HG03097 (cell line): ENCODE measurements around the gene CEP89.
"Not testable (repeated sequence)": the region's sequence is repeated elsewhere in the genome, so short reads cannot be mapped to it uniquely, and the experiment has no call there.

Source experiments
- ATAC-seq: cut with Tn5 transposase; IDR thresholded peaks from one replicate; pipeline ENCODE4 v1.9.1; 2021; ENCODE audit not compliant: unreplicated experiment, low FRiP score

Gene CEP89

DNA sequence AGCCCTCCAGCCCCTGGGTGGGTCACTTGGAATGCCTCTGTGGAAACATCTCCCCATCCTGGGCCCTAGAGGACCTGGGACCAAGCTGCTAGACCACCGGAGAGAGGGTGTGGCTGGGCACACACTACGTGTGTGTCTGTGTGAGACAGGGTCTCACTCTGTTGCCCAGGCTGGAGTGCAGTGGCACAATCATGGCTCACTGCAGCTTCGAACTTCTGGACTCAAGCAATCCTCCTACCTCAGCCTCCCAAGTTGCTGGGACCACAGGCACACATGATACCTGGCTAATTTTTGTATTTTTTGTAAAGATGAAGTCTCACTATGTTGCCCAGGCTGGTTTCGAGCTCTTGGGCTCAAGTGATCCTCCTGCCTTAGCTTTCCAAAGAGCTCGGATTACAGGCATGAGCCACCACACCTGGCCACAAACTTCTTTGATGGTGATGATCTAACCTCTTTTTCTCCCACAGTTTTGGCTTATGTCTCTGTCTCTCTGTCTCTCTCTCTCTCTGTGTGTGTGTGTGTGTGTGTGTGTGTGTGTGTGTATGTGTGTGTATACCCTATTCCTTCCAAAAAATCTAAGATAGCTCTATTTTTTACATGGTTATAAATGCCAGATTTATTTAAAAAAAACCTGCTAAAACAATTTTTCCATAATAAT lies 70.1 kb downstream of the CEP89 start:
- ATAC-seq: no peak

DNA sequence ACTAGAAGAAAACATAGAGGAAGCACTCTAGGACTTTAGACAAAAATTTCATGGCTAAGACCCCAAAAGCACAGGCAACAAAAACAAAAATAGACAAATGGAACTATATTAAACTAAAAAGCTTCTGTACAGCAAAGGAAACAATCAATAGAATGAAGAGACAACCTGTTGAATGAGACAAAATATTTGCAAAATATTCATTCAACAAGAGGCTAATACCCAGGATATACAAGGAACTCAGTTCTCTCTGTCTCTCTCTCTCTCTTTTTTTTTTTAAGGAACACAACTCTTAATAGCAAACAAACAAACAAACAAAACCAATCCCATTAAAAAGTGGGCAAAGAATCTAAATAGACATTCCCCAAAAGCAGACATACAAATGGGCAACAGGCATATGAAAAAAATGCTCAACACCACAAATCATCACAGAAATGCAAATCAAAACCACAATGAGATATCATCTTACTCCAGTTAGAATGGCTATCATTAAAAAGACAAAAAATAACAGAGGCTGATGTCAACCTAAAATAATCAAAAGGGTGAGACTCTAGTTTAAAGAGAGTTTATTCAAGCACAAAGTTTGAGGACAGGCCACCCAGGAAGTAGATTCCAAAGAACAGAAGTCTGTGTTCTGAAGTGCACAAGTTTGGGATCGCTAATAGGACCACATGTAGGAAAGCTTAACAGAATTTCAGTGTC lies 75.1 kb downstream of the CEP89 start:
- no peak for ATAC-seq

DNA sequence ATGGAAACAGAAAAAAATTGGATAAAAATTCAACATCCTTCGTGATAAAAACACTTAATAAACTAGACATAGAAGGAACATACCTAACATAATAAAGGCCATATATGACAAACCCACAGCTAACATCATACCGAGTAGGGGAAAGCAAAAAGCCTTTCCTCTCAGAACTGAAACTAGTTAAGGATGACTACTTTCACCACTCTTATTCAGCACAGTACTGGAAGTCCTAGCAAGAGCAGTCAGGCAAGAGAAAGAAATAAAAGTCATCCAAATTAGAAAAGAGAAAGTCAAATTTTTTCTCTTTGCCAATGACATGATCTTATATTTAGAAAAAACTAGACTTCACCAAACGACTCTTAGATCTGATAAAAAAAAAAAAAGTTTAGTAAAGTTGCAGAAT lies 76.4 kb downstream of the CEP89 start:
- ATAC-seq: no peak

DNA sequence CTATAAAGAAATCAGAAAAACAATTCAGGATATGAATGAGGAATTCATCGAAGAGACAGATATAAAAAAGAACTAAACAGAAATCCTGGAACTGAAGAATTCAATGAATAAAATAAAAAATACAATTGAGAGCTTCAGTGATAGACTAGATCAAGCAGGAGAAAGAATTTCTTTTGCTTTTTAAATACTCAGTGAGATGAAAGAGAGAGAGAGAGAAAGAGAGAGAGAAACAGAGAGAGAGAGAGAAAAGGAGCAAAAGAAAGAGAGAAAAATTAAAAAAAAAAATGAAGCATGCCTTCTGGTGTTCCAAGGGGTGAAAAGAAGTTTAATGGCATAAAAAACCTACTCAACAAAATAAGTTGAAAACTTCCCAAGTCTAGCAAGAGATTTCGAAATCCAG lies 80.1 kb downstream of the CEP89 start:
- ATAC-seq: no peak

DNA sequence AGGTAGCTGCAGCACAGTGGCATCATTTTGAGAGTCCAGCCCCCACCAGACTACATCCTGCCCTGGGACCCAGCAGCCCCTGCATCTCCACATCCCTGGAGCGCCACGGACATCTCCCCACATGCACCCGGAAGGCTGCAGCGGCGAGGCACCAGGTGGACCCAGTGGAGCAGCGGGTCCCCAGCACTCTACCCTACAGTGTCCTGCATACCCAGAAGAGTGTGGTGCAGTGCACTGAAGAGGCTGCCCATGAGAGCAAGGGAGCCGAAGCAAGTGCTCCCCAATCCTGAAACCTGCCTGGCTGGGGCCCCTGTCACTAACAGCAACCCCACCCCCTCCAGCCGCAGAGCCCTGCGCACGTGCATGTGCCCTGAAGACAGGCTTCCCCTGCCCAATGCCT lies 80.9 kb downstream of the CEP89 start:
- ATAC-seq: no peak

DNA sequence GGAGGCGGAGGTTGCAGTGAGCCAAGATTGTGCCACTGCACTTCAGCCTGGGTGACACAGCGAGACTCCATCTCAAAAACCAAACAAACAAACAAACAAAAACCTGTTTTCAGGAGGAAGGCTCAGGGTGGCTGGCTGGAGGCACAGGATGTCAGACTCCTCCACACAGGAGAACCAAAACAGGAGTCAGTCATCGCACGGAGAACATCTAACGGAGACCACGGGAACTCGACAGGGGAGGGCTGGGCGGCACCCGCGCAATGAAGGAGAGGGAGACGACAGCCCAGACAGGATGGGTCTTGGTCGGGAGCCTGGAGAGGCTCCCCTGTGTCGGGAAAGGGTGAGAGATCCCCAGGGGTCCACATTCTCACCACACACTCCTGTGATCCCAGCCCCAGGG lies 81.4 kb downstream of the CEP89 start:
- no peak for ATAC-seq

DNA sequence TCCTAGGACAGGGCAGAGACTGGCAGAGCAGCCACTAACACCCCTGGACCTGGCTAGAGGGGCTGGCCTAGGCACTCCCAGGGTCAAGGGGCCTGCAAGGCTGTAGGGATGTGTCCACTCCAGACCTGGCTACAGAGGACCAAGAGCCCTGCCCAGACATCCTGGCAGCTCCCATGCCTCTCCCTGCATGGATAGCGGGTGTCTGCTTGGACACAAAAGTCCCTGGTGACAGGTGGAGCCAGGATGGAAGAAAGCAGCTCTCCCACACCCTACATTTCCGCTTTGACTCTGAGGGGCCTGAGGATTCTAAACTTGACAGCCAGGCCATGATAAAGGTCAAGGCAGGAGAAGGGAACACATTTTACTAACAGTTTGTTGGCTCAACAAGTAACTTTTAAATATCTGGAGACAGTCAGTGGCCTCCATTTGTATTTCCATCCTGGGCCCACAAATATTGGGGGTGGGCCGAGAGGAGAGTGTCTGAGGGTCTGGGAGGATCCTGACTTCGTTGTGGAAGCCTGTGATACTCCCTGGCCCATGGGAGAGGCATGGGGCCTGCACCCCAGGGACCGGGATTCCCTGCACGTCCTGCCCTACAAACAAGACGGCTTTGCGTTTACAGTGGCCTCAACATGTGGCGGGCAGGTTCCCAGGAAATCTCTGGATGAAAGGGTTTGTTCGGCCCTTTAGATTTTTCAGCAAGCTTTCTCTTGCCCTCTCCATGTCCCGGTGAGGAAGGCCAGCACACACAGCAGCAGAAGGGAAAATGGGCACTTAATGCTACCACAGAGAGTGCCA lies 82.4 kb downstream of the CEP89 start:
- ATAC-seq: no peak

DNA sequence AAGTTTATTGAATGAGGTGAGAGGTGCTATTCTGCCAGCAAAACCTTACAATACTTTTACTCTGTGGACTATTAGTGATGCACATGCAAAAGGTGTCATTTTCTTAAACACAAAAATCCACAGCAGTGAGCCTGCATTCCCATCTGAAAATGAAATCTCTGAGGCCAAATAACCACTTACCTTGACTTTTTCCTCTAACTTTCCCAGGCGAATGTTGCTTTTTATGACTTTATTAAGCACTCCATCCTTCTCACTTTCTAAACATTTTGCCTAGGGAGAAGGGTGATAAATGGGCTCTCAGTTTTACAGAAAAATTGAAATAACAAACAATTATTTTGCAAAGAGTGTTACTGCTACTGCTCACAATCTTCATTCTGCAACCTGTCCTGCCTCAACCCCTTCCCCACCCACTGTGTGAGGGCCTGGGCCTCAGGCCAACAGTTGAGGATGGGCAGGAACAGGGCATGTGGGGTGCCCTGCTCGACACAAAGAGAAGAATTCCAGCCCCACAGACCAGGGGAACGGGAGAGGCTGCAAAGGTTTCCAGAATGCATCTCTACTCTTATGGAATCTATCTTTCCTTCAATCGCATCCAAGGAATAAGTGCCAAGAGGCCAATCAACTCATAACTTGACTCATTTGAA lies 84.1 kb downstream of the CEP89 start:
- ATAC-seq: no peak

DNA sequence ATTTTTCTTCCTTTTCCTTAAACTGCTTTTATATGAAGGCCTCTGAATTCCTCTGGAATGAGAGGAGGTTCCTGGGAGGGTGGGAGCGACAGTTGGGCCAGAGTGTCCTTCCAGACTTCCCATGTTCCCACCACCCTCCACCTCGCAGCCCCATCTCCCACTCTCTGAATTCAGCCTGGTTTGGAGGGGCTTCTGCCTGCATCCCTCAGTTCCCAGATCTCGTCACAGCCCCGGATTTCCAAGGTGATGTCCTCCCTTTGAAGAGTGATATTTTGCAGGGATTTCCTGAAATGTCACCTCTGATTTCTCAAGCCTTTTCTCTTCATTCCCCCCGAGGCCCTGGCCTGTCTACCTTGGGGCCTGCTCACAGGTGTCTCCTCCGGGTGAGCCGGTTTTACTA lies 85.5 kb downstream of the CEP89 start:
- no peak for ATAC-seq

DNA sequence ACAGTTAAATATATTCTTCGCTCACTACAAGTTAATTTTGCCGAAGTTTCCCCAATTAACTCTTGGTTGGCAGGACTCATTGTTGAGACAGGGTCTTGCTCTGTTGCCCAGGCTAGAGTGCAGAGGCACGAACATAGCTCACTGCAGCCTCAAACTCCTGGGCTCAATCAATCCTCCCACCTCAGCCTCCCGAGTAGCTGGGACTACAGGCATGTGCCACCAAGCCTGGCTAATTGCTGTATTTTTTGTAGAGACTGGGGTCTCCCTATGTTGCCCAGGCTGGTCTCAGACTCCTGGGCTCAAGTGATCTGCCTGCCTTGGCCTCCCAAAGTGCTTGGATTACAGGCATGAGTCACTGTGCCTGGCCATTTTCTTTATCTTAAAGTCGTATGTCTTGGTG lies 86.5 kb downstream of the CEP89 start:
- ATAC-seq: not testable (repeated sequence)

DNA sequence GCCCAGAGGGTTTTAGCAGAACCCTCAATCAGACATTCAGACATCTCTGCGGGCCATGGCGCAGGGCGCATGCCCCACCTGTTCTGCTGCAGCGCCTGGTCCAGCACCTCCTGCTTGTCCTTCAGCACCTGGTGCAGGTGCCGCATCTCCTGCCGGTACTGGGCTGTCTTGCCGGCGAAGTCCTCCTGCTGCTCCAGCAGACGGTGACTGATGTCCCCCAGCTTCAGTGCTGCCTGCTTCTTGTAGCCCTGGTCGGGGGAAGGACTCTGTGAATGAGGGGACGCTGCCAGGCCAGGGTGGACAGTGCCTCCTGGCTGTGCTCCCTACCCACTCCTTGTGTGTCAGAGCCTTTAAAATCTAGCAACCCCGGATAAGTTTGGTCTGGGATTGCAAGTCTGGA lies 90.0 kb downstream of the CEP89 start:
- ATAC-seq: no peak

DNA sequence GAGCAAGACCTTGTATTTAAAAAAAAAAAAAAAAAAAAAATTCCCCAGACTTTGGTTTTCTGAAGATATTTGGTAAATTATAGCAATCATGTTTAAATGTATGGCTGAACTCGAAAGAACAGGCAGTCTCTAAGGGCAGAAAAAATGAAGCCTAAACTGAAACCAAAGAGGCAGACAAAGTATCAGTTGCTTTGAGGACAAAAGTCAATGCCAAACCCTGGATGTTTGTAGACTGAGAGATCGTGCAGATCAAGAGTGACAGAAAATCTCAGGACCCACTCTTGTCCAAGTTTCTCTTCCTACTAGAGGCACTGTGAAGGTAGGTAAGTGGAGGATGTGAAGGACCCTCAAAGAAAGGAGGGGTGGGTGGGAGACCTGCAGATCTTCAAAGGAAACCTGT lies 91.1 kb downstream of the CEP89 start:
- no peak for ATAC-seq

DNA sequence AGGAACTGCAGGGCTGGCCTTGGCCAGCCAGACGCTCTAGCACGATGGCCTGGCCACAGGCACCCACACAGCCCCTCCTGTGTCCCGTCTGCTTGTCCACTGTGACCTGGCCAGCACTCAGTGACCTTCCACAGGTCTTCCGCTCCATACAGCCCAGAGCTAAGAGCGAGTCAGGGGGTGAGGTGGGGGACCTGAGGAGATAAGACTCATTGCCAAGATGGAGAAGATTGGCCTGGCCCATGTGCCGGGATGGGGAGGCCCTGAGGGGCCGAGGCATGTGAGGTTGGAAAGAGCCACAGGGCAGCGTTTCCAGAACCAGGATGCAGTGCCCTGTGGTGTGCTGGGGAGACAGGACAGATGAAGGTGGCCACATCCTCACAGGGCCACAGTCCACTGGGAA lies 92.0 kb downstream of the CEP89 start:
- no peak for ATAC-seq

DNA sequence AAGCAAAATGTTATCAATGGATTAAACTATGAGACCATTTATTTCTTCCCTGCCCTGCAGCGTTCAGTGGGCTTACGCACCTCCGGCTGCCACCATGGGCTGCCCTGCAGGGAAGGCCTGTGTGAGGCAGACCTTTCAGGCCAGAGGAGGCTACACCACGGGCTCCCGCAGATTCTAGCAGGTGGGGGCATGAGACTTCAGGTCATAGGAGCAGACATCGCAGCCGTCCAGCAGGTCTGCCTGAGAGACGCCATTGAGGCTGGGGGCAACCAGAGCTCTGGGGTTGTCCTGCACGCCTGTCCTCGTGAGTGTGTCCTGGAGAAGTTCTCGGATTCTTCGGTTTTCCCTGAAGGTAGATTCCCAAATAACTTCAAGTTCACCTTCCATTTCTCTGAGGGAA lies 92.8 kb downstream of the CEP89 start:
- ATAC-seq: no peak

DNA sequence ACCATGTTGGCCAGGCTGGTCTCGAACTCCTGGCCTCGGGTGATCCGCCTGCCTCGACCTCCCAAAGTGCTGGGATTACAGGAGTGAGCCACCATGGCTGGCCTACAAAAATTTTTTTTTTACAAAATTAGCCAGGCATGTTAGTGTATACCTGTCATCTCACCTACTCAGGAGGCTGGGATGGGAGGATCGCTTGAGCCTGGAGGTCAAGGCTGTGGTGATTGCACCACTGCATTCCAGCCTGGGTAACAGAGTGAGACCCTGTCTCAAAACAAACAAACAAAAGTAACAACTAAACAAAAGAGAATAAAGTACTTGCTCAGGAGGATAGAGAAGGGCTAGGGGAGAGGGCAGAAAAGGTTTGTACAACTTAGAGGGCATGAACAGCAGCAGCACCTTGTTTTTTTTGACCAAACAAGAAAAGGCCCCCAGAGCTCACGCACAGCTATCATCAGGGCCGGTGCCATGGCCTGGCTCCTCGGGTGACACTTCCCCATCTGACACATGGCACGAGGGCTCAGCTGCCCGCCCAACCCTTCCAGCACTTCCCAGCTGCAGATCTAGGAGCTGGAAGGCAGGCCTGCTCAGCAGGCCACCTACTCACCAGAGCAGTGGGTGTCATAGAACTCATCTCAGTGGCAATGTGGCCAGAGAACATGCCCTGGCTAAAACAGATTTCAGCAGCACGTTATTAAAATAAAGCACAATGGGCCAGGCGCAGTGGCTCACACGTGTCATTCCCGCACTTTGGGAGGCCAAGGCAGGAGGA lies 93.6 kb downstream of the CEP89 start:
- no peak for ATAC-seq

DNA sequence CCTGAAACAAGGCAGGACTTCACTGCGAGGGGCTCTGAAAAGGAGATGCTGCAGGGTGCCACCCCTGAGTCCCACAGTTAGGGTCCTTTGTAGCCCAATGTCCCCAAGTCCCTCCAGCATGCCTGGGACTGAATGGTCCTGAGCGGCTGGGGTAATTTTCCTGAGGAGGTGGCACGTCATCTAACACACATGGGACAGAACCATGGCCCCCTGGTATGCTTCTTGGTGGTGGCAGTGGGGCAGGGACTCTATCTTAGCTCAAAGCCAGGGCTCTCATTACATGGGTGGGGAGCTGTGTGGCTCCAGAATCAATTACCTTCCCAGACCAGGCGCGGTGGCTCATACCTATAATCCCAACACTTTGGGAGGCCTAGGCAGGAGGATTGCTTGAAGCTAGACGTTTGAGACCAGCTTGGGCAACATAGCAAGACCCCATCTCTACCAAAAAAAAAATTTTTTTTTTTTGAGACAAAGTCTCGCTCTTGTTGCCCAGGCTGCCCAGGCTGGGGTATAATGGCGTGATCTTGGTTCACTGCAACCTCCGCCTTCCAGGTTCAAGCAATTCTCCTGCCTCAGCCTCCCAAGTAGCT lies 94.3 kb downstream of the CEP89 start:
- ATAC-seq: no peak

DNA sequence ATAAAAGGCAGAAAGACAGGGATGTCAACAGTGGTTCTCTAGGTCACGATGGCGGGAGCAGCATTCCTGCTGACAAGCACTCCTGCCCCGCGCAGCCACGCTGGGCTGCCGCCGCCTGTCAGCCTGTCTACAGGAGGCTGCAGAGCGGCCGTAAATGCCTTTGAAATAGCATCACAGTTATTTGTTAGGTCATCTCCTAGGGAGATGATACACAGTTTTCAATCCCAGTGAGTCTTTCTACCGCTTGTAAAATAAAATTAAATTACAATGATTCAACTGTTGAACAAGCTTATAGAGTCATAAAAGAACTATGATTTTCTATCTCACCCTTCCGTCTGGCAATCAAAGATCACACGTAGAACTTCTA lies 94.9 kb downstream of the CEP89 start:
- ATAC-seq: no peak

DNA sequence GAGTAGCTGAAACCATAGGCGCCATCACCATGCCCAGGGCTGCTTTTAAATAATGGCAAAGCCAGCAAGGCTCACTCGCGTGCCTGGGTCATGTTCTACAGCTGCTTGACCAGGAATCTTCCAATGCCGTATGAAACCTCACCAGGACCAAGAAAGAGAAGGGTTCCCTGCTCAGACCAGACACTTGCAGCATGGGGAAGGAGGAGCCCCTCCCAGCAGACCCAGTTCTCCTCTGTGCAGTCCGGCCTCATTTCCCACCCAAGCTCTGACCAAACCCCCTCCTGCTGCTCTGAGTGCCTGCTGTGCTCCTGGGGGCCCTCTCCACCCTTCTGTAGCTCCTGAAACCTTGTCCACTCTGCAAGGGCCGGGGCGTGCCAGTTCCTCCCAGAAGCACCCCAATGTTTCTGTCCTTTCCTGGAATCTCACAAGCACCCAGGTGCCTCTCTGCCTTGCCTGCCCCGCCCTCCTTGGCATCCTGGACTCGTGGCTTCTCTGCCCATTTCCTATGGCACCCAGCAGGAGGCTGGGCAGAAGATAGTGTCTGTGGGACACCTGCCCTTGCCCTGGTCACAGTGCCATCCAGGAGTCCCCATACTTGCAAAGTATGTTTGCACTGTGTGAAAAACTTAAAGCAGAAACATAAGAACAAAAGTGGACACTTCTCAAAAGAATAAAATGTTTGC lies 95.4 kb downstream of the CEP89 start:
- no peak for ATAC-seq

DNA sequence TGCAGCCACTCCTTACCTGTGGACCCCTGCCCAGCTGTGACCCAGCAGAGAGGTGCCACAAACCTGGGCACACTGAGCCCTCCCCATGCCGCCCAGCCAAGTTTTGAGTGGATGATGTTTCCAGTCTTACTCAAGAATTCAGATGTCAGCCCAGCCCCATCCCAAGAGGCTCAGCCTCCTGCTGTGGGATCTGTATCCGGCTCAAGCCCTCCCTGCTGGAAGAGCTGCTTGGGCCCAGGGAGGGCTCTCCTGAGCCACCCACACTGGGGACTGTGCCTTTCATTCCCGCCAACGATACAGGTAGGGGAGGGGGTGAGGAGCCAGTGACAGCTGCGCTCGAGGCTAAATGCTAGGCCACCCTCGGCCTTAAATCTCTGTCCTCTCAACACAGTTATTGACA lies 96.3 kb downstream of the CEP89 start:
- no peak for ATAC-seq

DNA sequence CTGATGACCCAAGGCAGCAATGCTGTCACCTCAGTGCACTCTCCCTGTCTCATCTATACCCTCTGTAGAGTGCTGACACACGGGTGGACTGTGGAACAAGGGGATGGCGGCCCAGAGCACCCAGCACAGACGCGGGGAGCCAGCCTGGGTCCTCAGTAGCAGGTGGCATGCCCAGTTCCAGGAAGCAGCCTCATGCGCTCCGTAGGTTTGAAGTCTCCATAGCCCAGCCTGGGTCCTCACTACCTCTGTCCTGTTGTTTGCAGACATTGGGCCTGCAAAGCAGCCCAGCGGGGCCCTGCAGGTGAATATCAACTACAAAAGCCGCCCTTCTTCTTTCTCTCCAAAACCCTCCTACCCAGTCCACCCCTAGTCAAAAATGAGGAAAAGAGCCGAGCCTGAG lies 97.2 kb downstream of the CEP89 start:
- ATAC-seq: no peak
